ENCODE measurements around the gene TCEA2.
A peak's percentile ranks its signal among the peaks of the same experiment; 100 is the strongest.

Gene TCEA2

DNA sequence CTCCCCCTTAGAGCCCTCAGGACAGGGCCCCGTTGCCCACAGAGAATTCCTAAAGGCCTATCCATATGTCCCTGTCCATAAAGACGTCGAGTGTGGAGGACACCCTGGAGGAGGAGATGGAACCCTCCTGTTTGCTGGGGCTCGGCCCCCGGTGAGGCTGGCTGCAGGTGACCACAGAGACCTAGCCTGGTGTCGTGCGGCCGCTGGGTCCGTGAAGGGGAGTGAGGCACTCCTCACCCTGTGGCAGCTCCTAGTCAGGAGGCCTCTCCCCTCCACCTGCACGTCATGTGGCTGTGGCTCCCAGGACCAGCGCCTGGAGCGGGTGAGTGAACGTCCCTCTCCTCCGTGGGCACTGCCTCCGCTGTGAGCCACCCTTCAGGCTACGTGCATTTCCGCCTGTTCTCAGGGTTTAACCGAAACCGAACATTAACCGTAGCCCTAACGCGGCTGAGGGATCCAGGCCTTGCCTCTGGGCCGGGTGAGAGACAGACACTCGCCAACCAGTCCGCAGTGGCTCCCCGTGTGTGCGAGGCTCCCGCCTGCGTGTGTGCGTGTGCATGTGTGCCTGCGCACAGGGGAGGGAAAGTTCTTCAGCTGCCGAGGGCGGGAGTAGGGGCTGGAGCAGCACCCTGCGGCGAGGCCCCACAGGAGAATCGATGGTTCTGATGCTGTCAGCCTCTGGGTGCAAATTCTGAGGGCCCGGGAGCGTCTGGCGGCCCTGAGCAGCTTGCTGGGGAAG is 5.9 kb upstream of the TCEA2 start:
- TF ChIP-seq, protein P1, sequence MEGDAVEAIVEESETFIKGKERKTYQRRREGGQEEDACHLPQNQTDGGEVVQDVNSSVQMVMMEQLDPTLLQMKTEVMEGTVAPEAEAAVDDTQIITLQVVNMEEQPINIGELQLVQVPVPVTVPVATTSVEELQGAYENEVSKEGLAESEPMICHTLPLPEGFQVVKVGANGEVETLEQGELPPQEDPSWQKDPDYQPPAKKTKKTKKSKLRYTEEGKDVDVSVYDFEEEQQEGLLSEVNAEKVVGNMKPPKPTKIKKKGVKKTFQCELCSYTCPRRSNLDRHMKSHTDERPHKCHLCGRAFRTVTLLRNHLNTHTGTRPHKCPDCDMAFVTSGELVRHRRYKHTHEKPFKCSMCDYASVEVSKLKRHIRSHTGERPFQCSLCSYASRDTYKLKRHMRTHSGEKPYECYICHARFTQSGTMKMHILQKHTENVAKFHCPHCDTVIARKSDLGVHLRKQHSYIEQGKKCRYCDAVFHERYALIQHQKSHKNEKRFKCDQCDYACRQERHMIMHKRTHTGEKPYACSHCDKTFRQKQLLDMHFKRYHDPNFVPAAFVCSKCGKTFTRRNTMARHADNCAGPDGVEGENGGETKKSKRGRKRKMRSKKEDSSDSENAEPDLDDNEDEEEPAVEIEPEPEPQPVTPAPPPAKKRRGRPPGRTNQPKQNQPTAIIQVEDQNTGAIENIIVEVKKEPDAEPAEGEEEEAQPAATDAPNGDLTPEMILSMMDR (IDR thresholded peaks at IDR 0.05; ENCODE audit: extremely low read depth, missing control alignments), result no peak
- no peak for DNase-seq (ENCODE audit: low spot score)

DNA sequence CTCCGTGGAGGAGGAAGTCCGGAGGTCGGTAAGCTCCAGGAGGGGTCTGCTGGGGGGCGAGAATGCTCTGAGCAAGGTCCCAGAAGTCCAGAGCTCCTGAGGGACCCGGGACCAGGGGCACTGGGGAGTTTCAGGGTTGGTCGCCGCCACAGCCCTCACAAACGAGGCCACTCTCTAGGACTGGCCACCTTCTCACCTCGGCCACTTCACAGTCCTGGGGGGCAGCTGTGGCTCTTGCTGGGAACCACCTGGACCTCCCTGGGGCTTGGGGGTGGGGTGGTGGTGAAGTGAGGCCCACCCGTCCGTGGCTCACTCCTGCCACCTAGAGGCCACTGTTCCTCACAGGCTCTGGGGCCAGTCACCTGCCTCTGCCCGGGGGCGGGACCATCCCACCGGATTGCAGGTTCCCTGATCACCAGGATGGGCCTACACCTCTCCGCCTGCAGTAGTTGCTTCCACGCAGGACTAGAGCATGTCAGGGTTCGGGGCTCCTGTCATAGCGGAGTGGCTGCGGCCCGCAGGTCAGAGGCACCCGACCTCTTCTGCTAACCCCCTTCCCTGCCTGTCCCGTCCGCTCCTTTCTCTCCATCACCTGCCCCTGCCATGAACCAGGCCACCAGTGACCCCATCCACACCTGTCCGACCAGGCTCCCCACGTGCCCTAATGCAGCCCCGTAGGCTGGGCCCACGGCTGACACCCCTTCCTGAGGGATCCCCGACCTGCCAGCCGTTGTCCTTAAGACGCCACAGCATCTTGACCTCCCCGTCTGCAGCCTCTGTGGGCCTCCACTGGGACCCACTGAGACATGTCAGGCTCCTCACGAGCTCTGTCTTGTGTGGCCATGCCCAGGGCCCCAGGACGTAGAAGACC is 5.1 kb upstream of the TCEA2 start:
- TF ChIP-seq, protein P1 (IDR thresholded peaks at IDR 0.05; ENCODE audit: extremely low read depth, missing control alignments), result peak; percentile 88
- peak; percentile 90 for DNase-seq (ENCODE audit: low spot score)

DNA sequence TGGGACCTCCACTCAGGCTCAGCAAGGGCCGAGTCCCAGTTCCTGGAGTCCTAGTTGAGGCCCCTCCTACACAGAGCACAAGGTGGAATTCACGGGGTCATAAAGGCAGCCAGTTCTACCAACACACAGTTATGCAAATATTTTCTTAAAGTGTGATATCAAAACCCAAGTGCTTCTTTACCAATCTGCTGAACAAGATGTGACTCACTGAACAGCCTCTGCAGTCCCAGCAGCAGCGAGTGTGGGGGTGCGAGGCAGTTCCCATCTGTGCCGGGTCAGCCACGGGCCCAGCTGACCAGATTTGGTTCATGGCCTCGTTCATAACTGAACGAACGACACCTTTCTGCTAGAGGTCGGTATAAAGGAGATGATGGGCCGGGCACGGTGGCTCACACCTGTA is 4.5 kb upstream of the TCEA2 start:
- DNase-seq (ENCODE audit: low spot score), result no peak
- TF ChIP-seq, protein P1 (IDR thresholded peaks at IDR 0.05; ENCODE audit: extremely low read depth, missing control alignments), result no peak

DNA sequence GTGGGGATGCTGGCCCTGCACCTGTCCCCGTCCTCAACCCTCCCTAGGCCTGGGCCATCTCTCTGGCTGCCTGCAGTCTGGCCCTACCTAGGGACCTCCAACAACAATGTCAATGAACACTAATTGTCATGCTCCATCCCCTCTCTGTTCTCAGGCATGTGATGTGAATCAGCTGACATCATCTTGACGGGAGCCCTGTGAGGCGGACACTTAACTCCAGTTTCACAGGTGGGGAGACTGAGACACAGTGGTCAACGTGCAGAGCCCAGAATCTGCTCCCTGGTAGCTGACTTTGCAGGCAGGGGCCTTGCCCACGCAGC is 762 bp upstream of the TCEA2 start:
- TF ChIP-seq, protein P1 (IDR thresholded peaks at IDR 0.05; ENCODE audit: extremely low read depth, missing control alignments), result no peak
- no peak for DNase-seq (ENCODE audit: low spot score)

DNA sequence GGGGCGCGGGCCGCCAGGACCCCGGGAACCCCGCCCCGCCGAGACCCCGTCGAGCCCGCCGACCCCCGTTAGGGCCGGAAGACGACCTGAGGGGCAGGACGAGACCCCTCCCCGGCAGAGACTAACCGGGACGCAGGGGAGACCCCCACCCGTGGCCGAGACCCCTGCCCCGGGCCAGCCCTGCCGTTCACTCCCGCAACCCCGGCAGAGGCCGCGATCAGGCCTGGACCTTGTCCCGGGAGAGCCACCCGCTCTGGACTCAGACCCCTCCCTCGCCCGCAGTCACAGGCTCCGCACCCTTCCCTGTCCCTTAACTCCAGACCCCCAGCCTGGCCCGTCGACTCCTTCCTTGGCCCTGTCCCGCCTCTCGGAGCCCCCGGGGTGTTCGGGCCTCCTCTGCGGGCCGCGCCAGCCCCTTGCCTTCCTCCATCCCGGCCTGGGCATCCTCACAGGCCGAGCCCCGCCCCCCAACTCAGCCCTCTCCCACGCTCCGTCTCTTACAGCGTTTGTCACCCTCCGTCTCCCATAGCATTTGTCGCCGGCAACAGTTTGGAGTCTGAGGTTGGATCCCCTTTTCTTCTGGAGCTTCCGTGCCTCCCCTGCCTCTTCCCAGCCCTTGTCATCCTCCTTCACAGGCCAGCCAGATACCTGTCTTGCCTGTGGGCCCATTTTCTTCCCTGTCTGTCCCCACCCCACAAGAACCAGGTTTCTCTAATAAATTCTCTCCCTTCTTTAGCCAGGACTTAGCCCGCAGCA is 569 bp downstream of the TCEA2 start:
- TF ChIP-seq, protein P1 (IDR thresholded peaks at IDR 0.05; ENCODE audit: extremely low read depth, missing control alignments), result no peak
- DNase-seq (ENCODE audit: low spot score), result no peak

DNA sequence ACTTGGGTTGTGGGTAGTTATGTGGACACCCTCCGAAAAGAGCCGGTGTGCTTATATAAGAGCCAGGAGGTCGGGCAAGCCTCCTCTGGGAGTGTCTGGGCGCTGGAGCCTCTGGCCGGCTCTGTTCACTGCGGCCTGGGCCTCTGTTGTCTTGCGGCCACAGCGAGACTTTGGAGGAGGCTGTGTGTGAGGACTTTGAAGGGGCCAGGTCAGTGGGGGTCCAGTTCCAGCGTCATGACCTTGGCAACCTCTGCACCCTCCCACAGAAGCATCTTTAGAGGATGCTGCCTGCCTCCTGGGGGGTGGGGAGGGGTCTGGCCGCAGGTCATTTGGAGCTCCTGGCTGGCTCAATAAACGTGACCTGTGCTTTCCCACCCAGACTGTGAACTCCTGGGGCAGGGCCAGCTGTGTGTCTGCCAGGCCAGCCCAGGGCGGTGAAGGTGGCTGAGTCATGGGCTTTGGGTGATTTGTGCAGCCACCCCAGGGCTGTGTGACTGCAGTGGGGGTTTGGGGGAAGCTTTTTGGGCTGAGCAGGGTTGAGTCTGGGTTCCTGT is 1.2 kb downstream of the TCEA2 start:
- TF ChIP-seq, protein P1 (IDR thresholded peaks at IDR 0.05; ENCODE audit: extremely low read depth, missing control alignments), result no peak
- DNase-seq (ENCODE audit: low spot score), result no peak
